GM21360 (cell line): ENCODE results near the gene MISP3.

Experiments
- ATAC-seq: cut with Tn5 transposase; IDR thresholded peaks from one replicate; pipeline ENCODE4 v1.9.1; 2021; ENCODE audit warnings: mild to moderate bottlenecking, moderate library complexity; ENCODE audit not compliant: unreplicated experiment

MISP3 gene

GRCh38 chr19:14101003-14101545 is 28.5 kb downstream of the MISP3 start:
- no peak for ATAC-seq

DNA sequence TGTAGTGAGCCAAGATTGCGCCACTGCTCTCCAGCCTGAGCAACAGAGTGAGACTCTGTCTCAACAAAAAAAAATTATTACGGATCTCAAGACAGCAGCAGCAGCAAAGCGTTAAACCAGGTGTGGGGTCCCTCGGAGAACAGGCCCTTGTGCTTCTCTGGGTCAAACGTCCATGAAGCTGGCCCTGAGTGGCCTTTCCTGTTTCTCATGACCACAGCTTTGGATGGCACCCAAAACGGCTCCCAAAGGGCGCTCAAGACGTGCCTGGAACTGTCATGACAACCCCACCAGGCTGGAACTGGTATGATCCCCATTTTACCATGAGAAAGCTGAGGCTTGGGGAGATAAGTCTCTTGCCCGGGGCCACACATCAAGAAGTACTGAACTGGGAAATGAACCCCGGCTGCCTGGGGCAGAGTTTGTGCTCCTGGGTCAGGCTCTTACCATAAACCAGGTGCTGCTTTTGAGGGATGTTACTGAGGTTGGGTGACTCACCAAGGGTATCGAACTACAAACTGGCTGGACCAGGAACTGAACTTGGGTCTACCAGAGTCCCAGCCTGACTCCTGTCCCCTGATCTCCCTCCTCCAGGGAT is 29.6 kb downstream of the MISP3 start:
- ATAC-seq, result no peak

GRCh38 chr19:14102756-14103155 is 30.2 kb downstream of the MISP3 start:
- no peak for ATAC-seq

DNA sequence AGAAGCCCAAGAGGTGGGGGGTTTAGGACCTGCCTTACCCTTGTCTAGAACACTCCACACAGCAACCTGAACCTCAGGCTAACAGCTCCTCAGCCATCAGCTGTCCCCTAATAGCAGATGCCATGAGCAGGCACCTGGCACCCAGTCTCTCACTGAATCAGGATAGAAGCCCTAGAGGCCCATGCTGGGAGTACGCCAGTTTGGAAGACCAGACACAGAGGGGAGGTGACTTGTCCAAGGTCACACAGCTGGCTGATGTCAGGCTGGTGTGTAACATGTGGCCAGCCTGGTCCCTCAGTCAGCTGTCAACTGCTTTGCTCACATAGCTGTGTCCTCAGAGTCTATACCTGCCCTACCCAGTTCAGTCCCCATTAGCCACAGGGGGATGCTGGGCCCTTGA is 30.7 kb downstream of the MISP3 start:
- ATAC-seq, result no peak

GRCh38 chr19:14105680-14106079 is 33.1 kb downstream of the MISP3 start:
- no peak for ATAC-seq

DNA sequence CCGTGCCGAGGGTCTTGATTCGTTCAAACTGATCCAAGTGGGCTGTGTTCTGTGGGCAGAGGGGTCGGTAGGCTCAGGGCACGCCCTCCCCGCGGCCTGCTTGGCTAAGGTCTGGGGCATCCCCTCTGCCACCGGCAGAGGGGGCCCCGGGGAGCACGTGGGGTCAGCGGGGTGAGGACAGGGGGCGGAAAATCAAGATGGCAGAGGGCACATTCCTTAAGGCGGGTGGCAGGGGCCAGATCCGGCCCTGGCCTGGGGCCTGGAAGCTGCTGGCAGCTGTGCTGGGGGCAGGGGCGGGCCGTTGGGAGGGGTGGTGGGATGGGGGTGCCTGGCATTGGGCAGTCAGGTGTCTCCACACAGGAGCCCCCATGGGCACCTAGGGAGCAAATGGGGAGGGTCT is 34.3 kb downstream of the MISP3 start:
- ATAC-seq, result no peak

DNA sequence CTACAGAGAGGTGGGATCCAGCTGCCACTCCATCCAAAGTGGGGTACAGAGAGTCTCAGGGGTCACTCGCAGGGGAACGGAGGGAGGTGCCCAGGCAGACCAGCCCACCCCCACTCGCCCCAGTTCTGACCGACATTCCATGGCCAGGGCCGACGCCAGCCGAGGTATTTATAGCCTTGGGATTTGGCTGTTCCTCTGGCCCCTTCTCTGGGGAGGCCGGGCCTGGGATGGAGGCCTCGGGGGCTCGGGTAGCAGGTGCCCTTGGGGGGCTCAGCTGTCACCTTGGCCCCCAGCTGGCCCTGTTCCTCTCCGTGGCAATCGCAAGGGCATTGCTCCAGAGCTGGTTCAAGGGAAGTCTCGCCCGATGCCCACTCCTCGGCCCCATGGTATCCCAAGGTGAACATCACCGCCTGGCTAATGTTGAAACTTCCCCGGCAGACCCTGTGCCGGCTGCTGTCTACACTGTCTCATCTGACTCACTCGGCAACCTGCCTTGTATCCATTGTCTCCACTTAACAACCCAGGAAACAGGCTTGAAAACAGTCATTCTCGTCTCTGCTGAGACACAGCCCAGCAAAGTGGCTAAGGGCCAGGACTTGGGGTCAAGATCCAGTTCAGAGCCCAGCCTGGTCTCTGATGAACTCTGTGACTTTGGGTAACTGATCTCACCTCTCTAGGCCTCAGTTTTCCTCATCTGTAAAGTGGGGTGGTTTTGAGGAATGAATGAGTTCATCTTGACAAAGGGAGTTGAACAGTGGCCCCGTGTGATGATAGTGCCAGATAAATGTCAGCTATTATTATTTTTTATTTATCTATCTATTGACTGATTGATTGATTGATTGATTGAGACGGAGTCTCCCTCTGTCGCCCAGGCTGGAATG is 35.2 kb downstream of the MISP3 start:
- ATAC-seq, result no peak

GRCh38 chr19:14110650-14111049 is 38.1 kb downstream of the MISP3 start:
- ATAC-seq, result no peak

DNA sequence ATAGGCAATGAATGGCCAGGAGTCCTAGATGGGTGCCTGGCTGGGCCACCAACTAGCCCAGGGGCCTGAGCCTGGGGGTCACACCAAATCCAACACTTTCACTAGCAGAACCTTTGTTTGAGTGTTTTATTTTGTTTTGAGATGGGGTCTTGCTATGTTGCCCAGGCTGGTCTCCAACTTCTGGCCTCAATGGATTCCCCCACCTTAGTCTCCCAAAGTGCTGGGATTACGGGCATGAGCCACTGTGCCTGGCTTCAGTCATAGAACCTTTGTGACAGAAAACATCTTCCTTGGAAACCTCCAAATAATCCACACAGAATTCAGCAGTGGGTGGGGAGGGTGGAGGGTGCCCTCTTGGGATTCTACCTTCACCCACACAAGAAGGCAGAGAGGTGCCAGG is 38.9 kb downstream of the MISP3 start:
- no peak for ATAC-seq

DNA sequence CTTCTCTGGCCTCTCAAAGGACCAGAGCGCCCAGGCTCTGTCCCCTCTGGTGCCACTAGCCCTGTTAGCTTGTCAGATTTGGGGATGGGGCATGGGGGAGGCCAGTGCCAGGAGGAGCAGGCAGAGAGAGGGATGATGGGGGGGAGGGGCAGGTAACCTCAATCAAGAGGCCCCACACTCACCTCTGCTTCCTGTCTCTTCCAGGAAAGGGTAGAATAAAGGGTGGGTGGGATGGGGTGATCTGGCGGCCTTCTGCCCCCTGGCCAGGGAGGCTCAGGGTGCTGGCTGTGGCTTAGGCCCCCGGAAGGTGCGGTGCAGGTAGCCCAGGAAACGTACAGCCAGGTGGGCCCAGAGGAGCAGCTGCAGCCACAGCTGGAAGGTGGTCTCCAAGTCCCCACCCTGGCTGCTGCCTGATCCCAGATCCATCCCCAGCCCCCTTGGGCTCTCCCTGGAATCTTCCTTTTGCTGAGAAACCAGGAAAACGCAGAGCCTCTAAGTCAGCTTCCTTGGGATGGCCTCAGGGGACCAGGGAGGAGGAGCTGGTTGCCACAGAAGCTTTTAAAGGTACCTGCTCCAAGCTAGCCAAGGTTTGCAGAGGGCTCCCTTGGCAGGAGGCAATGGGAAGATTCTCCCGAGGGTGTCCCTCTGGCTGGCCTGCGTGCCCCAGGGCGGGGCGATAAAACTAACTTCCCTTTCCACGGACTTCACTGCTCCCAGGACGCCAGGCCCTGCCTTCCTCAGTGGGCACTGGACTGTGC is 39.6 kb downstream of the MISP3 start:
- ATAC-seq, result no peak

GRCh38 chr19:14112809-14113385 is 40.3 kb downstream of the MISP3 start:
- ATAC-seq, result no peak

DNA sequence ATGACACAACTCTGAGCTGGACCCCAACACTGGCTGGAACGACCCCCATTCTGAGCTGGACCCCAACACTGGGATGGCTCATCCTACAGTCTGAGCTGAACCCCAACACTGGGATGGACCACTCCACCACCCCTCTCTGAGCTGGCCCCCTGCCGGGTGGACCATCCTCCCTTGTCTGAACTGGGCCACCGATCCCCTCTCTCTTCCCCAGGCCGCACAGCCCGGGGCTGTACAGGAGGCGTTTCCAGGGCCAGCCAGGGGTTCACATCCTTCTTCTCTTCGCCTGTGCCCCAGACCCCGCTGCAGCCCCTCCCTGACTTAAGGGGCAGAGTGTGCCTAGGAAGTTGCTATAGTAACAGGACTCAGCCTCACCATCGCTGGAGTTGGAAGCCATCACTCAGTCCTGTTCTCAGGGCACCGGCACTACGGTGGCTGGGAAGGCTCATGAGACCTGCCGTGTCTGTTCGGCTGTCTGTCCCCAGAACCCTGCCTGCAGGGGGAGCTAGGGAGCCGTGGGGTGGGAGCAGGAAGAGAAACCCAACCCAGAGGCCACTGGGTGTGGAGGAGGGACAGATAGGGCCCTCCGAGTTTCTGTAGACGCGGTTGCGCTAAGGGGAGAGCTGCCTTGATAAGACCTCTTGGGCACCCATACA is 41.3 kb downstream of the MISP3 start:
- no peak for ATAC-seq

- ATAC-seq, result no peak
These were observed 41.9 kb downstream of the MISP3 start for GRCh38 chr19:14114439-14114838.

DNA sequence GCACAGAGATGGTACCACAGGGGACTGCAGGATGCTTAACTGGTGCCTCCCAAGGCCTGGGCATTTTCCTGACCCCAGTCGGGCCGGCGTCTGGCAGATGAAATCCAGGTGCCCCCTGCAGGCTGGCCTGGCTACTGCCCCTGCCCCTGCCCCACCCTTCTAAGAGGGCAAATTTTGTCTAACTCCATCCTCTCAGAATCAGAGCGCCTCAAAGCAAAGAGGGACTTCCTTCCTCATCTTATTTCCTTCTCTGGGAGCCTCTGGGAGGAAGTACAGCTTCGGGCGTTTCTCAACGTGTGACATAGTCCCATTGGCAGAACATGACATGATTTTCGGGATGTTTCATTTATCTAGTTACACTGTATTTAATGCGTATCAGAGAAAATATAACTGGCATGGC is 42.3 kb downstream of the MISP3 start:
- ATAC-seq, result no peak

- ATAC-seq, result no peak
These were observed 43.2 kb downstream of the MISP3 start for GRCh38 chr19:14115756-14116155.

- no peak for ATAC-seq
These were observed 43.9 kb downstream of the MISP3 start for GRCh38 chr19:14116525-14116917.

GRCh38 chr19:14116918-14117578 is 44.5 kb downstream of the MISP3 start:
- peak; percentile 8 for ATAC-seq

GRCh38 chr19:14117668-14118164 is 45.1 kb downstream of the MISP3 start, which contains the start of gene PRKACA:
PRKACA (minus strand) TSS chr19:14117762; CDS start chr19:14117547, 215 bp downstream.
- ATAC-seq, result peak; percentile 90

DNA sequence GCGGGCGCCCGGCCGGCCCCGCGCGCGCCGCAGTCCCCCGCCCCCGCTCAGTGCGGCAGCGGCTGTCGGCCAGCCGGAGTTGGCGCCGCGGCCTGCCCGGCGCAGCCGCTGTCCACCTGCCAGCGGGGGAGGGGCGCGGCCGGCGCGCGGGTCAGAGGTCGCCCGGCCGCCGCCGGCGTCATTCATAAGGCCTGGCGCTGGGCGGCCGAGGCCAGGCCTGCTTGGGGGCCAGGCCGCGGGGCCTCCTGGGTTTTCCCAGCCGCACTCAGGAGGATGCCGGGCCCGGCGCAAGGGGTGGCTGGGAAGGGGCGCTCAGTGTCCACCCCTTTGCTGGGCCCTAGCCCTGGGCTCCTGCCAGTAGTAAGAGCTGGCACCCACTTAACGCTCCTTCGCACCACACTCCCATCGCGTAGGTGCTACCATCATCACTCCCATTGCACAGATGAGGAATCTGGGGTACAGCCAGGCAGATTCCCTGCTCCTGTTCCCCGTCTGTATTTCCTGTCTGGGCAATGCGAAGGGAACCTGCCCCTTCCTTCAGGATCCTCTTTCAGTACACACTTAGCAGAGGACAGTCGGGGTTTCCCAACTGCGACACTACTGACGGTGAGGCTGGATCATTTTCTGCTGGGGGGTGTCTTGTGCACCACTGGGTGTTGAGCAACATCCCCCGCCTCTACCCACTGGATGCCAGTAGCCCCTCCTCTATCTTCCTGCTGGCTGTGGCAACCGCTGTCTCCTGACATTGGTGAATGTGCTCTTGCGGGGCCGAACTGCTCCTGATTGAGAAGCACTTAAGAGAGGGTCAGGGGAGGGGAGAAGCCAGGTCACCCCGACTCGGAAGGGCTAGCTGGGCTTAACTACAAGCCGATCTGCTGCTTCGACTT is 45.8 kb downstream of the MISP3 start:
- no peak for ATAC-seq
